ENCODE data around the gene VAV3.

GRCh38 chr1:108010581-108010980 is 45.6 kb upstream of the VAV3 start:
- TF ChIP-seq FOXJ3 (CRISPR knock-in tag; IDR thresholded peaks at IDR 0.05) (no peak), EP300 (IDR thresholded peaks at IDR 0.05; ENCODE audit: borderline replicate concordance in 1 of 2, low read depth in 1 of 2, low read length in 1 of 2) (no peak), NFIC (IDR thresholded peaks at IDR 0.05; ENCODE audit: borderline replicate concordance) (no peak), MAX (IDR thresholded peaks at IDR 0.05; ENCODE audit: low read depth) (no peak), EZH2phosphoT487 (IDR thresholded peaks at IDR 0.05; ENCODE audit: borderline replicate concordance, low read depth) (no peak), TEAD4 (IDR thresholded peaks at IDR 0.05; ENCODE audit: borderline replicate concordance, insufficient read depth) (no peak)
- TF ChIP-seq, protein P1, sequence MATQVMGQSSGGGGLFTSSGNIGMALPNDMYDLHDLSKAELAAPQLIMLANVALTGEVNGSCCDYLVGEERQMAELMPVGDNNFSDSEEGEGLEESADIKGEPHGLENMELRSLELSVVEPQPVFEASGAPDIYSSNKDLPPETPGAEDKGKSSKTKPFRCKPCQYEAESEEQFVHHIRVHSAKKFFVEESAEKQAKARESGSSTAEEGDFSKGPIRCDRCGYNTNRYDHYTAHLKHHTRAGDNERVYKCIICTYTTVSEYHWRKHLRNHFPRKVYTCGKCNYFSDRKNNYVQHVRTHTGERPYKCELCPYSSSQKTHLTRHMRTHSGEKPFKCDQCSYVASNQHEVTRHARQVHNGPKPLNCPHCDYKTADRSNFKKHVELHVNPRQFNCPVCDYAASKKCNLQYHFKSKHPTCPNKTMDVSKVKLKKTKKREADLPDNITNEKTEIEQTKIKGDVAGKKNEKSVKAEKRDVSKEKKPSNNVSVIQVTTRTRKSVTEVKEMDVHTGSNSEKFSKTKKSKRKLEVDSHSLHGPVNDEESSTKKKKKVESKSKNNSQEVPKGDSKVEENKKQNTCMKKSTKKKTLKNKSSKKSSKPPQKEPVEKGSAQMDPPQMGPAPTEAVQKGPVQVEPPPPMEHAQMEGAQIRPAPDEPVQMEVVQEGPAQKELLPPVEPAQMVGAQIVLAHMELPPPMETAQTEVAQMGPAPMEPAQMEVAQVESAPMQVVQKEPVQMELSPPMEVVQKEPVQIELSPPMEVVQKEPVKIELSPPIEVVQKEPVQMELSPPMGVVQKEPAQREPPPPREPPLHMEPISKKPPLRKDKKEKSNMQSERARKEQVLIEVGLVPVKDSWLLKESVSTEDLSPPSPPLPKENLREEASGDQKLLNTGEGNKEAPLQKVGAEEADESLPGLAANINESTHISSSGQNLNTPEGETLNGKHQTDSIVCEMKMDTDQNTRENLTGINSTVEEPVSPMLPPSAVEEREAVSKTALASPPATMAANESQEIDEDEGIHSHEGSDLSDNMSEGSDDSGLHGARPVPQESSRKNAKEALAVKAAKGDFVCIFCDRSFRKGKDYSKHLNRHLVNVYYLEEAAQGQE (IDR thresholded peaks at IDR 0.05; ENCODE audit: low read depth, low read length): no peak
